Mesenchymal stem cell (in vitro differentiated cells and primary cell): Measurements from ENCODE around the gene DCLK1.
"Not testable (repeated sequence)": the region's sequence is repeated elsewhere in the genome, so short reads cannot be mapped to it uniquely, and the experiment has no call there.

Source experiments
- DNase-seq: peaks from one replicate; pipeline ENCODE4 v3.0.0-alpha.2; 2013
- H2AFZ ChIP-seq: one replicate; pipeline ENCODE4 v1.6.1; 2013; ENCODE audit warnings: low read depth, mild to moderate bottlenecking, control low read depth, inconsistent platforms, low read length, moderate library complexity
- H2AK5ac ChIP-seq: 2 replicates; pipeline ENCODE4 v1.6.1; 2013; ENCODE audit warnings: low read length, moderate library complexity, mild to moderate bottlenecking, inconsistent platforms; ENCODE audit not compliant: severe bottlenecking
- H2BK120ac ChIP-seq: one replicate; pipeline ENCODE4 v1.6.1; 2013; ENCODE audit warnings: low read depth, mild to moderate bottlenecking, inconsistent platforms, low read length, moderate library complexity
- H2BK12ac ChIP-seq, 2 experiments: one replicate each; pipeline ENCODE4 v1.6.1; 2013; ENCODE audit warnings: inconsistent platforms in 2 of 2, low read length in 2 of 2, mild to moderate bottlenecking in 2 of 2, moderate library complexity in 2 of 2, control low read depth in 1 of 2
- H2BK15ac ChIP-seq: one replicate; pipeline ENCODE4 v1.6.1; 2013; ENCODE audit warnings: mild to moderate bottlenecking, low read depth, inconsistent platforms; ENCODE audit not compliant: poor library complexity, severe bottlenecking
- H2BK5ac ChIP-seq: 2 replicates; pipeline ENCODE4 v1.6.1; 2013; ENCODE audit warnings: low read depth, mild to moderate bottlenecking, low read length, control low read depth, inconsistent platforms; ENCODE audit not compliant: poor library complexity, severe bottlenecking
- H3K14ac ChIP-seq, 2 experiments: one replicate each; pipeline ENCODE4 v1.6.1; 2013; ENCODE audit warnings: inconsistent platforms in 2 of 2, low read length in 2 of 2, control low read depth in 1 of 2, mild to moderate bottlenecking in 1 of 2, moderate library complexity in 1 of 2
- H3K18ac ChIP-seq, 2 experiments: one replicate each; pipeline ENCODE4 v1.6.1; 2013; ENCODE audit warnings: inconsistent platforms in 2 of 2, low read length in 2 of 2, control low read depth in 1 of 2, low read depth in 1 of 2, mild to moderate bottlenecking in 1 of 2
- H3K23ac ChIP-seq, 2 experiments: one replicate each; pipeline ENCODE4 v1.6.1; 2013; ENCODE audit warnings: inconsistent platforms in 2 of 2, low read length in 2 of 2, mild to moderate bottlenecking in 2 of 2, moderate library complexity in 2 of 2, control low read depth in 1 of 2
- H3K27ac ChIP-seq: 2 replicates; pipeline ENCODE4 v1.5.1; 2013; ENCODE audit warnings: mild to moderate bottlenecking, moderate library complexity, low read length, control low read depth, inconsistent platforms; ENCODE audit not compliant: poor library complexity, severe bottlenecking
- H3K27me3 ChIP-seq, 2 experiments: 2 replicates each; pipeline versions ENCODE4 v1.6.1 to v1.7.0; 2013; ENCODE audit warnings: low read length in 2 of 2, mild to moderate bottlenecking in 2 of 2, moderate library complexity in 2 of 2, control low read depth in 1 of 2, inconsistent platforms in 1 of 2; ENCODE audit not compliant: control insufficient read depth in 1 of 2, insufficient read depth in 1 of 2
- H3K36me3 ChIP-seq, 2 experiments: 2 replicates each; pipeline versions ENCODE4 v1.6.1 to v1.7.0; 2013; ENCODE audit warnings: low read length in 2 of 2, control low read depth in 1 of 2, inconsistent platforms in 1 of 2, low read depth in 1 of 2, mild to moderate bottlenecking in 1 of 2; ENCODE audit not compliant: insufficient read depth in 2 of 2, control insufficient read depth in 1 of 2
- H3K4ac ChIP-seq, 2 experiments: one replicate each; pipeline ENCODE4 v1.6.1; 2013; ENCODE audit warnings: inconsistent platforms in 2 of 2, low read length in 2 of 2, mild to moderate bottlenecking in 2 of 2, moderate library complexity in 2 of 2, control low read depth in 1 of 2, low read depth in 1 of 2
- H3K4me1 ChIP-seq: 2 replicates; pipeline ENCODE4 v1.6.1; 2013; ENCODE audit warnings: low read depth, low read length, control low read depth; ENCODE audit not compliant: control insufficient read depth, insufficient read depth
- H3K4me2 ChIP-seq: 2 replicates; pipeline ENCODE4 v1.6.1; 2013; ENCODE audit warnings: low read length, mild to moderate bottlenecking, inconsistent platforms; ENCODE audit not compliant: poor library complexity, severe bottlenecking
- H3K4me3 ChIP-seq, 2 experiments: 2 replicates each; pipeline versions ENCODE4 v1.5.1 to v1.7.0; 2013; ENCODE audit warnings: low read length in 2 of 2, mild to moderate bottlenecking in 2 of 2, control low read depth in 1 of 2, low read depth in 1 of 2; ENCODE audit not compliant: insufficient read depth in 1 of 2
- H3K79me1 ChIP-seq: replicated peaks from 2 replicates; pipeline ENCODE4 v1.6.1; 2013; ENCODE audit warnings: mild to moderate bottlenecking, control low read depth, low read length, inconsistent platforms; ENCODE audit not compliant: poor library complexity, severe bottlenecking
- H3K9ac ChIP-seq: 2 replicates; pipeline ENCODE4 v1.7.0; 2013; ENCODE audit warnings: mild to moderate bottlenecking, low read length, moderate library complexity
- H3K9me3 ChIP-seq: 2 replicates; pipeline ENCODE4 v1.7.0; 2013; ENCODE audit warnings: mild to moderate bottlenecking, low read length; ENCODE audit not compliant: control insufficient read depth
- H4K8ac ChIP-seq: one replicate; pipeline ENCODE4 v1.6.1; 2013; ENCODE audit warnings: inconsistent platforms, mild to moderate bottlenecking, low read length, moderate library complexity
- H4K91ac ChIP-seq: one replicate; pipeline ENCODE4 v1.6.1; 2013; ENCODE audit warnings: mild to moderate bottlenecking, low read length, inconsistent platforms
- WGBS: methylation state at CpG from one replicate; pipeline ENCODE4 v1.1.7; 2013; ENCODE audit warnings: mixed read lengths; 5-methylcytosine and 5-hydroxymethylcytosine counted together

The DCLK1 gene

DNA sequence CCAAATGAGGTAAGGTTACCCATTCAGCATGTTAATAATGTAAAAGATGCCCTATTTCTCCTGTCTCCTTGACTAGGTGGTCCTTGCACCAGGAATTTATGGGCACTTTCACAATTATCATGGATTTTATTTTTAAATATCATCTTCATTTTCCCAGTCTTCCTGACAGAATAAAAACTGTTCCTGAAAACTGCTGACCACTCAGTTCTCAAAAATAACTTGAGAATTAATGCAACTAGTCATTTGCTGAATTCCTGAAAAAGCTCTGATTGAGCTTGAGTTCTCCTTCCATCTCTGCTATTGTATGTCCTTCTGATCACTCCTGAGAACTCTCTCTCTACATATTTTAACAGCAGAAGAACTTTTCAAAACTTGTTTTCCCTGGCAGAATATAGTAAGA lies 55.0 kb downstream of the DCLK1 start:
- Histone ChIP-seq H3K36me3 (no peaks in the 10 kb centered on the region), H3K27ac (no peak overlapping the region), H3K23ac (no peak overlapping the region), H2AK5ac (no peak overlapping the region), H3K4me3 (no peak overlapping the region), H2AFZ (no peak overlapping the region), H3K9ac (no peak overlapping the region), H2BK15ac (no peak overlapping the region), H3K4me2 (no peak overlapping the region), H2BK120ac (no peak overlapping the region), H2BK5ac (no peak overlapping the region), H4K91ac (no peak overlapping the region), H3K18ac (no peak overlapping the region), H3K79me1 (no peaks in the 10 kb centered on the region), H3K4me1 (no peaks in the 10 kb centered on the region), H3K9me3 (no peaks in the 10 kb centered on the region), H4K8ac (no peak overlapping the region), H3K27me3 (no peaks in the 10 kb centered on the region), H3K14ac (no peak overlapping the region), H3K4ac (no peak overlapping the region), H2BK12ac (no peak overlapping the region)
- no peak for DNase-seq

DNA sequence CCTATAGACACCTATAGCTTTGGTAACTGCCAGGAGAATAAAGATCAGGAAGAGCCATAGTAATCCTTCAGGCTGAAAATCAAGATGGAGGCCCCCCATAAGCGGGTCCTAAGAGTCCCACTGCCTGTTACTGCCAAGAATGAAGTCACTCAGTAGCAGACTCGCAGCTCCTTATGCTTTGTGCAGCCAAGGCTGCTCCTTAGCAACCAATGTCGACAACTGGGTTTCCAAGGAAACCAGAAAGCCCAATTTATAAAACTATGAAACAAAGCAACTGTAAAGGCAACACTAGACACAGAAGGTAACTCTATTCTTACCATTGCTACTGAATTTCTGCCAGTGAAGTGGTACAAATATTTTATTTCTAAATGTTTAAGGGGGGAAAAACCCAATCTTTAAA lies 56.5 kb downstream of the DCLK1 start:
- Histone ChIP-seq H3K4ac (no peak overlapping the region), H4K91ac (no peak overlapping the region), H3K79me1 (no peaks in the 10 kb centered on the region), H3K4me1 (no peaks in the 10 kb centered on the region), H2AK5ac (no peak overlapping the region), H3K4me2 (no peak overlapping the region), H3K18ac (no peak overlapping the region), H3K23ac (no peak overlapping the region), H2BK120ac (no peak overlapping the region), H4K8ac (no peak overlapping the region), H2BK15ac (no peak overlapping the region), H3K27ac (no peak overlapping the region), H3K14ac (no peak overlapping the region), H2AFZ (no peak overlapping the region), H3K36me3 (no peaks in the 10 kb centered on the region), H2BK12ac (no peak overlapping the region), H3K9me3 (no peaks in the 10 kb centered on the region), H3K9ac (peak overlapping the region; percentile 22), H2BK5ac (no peak overlapping the region), H3K27me3 (no peaks in the 10 kb centered on the region), H3K4me3 (no peak overlapping the region)
- no peak for DNase-seq
- 60% methylated on average over 3 of the region's 3 CpGs for WGBS

DNA sequence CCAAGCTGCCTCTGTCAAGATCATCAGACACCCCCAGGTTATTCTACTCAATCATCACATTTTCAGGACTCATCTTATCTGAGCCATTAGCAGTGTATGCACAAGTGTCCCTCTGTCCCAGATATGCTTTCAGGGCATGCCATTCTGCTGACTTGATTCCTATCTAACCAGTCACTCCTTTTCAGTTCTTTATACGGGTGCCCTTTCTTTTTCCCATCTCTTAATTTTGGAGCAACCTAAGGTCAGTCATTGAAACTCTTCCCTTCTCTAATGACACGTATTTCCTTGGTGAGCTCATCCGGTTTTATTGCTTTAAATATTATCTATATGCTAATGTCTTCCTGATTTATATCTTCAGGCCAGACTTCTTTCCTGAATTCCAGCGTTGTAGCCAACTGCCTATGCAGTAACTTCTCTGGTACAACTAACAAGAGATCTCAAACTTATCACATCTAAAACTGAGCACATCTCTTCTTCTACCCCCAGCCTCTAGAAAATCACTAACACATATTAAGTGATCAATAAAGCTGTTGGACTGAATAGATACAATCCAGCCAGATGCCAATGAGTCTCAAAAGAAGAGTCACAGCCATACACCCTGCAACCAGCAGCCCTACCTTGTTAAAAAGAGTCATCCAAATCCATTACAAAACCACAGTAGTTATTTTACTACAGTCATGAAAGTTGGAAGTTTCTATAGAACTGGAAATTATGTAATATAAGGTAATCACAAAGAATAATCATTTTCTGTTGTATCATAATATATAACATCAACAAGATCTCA lies 58.8 kb downstream of the DCLK1 start:
- no peak overlapping the region for H3K4ac ChIP-seq
- H3K79me1 ChIP-seq = no peaks in the 10 kb centered on the region
- H3K4me3 ChIP-seq = no peak overlapping the region
- H4K8ac ChIP-seq = no peak overlapping the region
- no peak overlapping the region for H3K4me2 ChIP-seq
- H3K23ac ChIP-seq = no peak overlapping the region
- H2BK5ac ChIP-seq = no peak overlapping the region
- H2AFZ ChIP-seq = no peak overlapping the region
- H3K9ac ChIP-seq = no peak overlapping the region
- no peak overlapping the region for H2BK120ac ChIP-seq
- H3K14ac ChIP-seq = no peak overlapping the region
- WGBS = 66% methylated on average over 3 of the region's 4 CpGs
- H3K36me3 ChIP-seq = no peaks in the 10 kb centered on the region
- no peak overlapping the region for H2BK12ac ChIP-seq
- H2AK5ac ChIP-seq = no peak overlapping the region
- no peaks in the 10 kb centered on the region for H3K9me3 ChIP-seq
- no peaks in the 10 kb centered on the region for H3K27me3 ChIP-seq
- H2BK15ac ChIP-seq = no peak overlapping the region
- no peak overlapping the region for H3K18ac ChIP-seq
- DNase-seq = no peak
- H4K91ac ChIP-seq = no peak overlapping the region
- no peaks in the 10 kb centered on the region for H3K4me1 ChIP-seq
- H3K27ac ChIP-seq = no peak overlapping the region

DNA sequence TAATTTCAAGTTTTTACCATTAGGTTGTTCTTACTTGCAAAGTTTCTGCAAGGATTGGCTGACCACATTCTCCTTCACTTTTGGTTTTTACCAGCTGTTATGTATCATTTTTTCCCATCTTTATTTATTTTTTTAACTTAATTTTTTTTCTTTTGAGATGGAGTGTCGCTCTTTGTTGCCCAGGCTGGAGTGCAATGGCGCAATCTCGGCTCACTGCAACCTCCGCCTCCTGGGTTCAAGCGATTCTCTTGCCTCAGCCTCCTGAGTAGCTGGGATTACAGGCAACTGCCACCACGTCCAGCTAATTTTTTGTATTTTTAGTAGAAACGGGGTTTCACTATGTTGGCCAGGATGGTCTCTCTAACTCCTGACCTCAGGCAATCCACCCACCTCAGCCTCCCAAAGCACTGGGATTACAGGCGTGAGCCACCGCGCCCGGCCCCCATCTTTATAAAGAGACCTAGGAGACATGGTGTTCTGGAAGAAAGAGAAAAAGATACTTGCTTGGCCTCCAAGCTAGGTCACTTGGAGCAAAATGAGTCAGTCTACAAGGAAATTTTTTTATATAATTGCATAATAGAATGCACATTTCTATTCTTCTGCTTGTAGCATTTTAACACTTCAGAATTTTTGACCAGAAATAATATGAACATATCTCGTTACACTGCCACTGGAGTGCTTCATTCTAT lies 60.5 kb downstream of the DCLK1 start:
- not testable (repeated sequence) for H3K27me3 ChIP-seq, H3K18ac ChIP-seq, H3K4me2 ChIP-seq, H3K79me1 ChIP-seq, DNase-seq, H3K23ac ChIP-seq, H2BK12ac ChIP-seq, H3K27ac ChIP-seq, H4K91ac ChIP-seq, H2BK120ac ChIP-seq, H3K4me1 ChIP-seq, H4K8ac ChIP-seq, H2AK5ac ChIP-seq, H3K9me3 ChIP-seq, H3K14ac ChIP-seq, H3K4ac ChIP-seq, H2BK15ac ChIP-seq, H2AFZ ChIP-seq, H3K36me3 ChIP-seq, H2BK5ac ChIP-seq
- Histone ChIP-seq H3K9ac (peak overlapping the region; percentile 88), H3K4me3 (peak overlapping the region in 1 of 2 experiments; percentile 66)
- 76% methylated on average over 5 of the region's 12 CpGs for WGBS
